Kidney capillary endothelial cell (primary cell): ENCODE measurements around the gene CNTNAP2.

ENCODE experiments used
- DNase-seq: peaks from one replicate; pipeline ENCODE4 v3.0.0-alpha.2; 2018; ENCODE audit warnings: low spot score

The CNTNAP2 gene

DNA sequence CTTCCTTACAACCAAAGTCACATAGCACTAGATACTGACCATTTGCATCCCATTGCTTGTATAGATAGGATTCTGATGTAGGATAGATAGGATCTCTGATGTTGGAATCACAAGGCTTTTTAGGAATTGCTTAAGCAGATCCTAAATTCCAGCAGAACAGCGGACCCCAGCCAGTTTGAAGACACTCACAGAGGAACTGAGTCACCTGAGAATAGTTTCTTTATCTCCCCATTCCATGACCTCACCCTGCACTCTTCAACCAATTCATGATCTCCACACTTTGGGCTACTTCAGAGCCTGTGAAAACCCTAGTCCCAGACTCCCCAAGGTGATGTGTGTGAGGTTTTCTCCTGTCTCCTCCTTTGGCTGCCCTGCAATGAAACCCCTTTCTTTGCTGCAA is 179.4 kb downstream of the CNTNAP2 start:
- DNase-seq, result no peak

DNA sequence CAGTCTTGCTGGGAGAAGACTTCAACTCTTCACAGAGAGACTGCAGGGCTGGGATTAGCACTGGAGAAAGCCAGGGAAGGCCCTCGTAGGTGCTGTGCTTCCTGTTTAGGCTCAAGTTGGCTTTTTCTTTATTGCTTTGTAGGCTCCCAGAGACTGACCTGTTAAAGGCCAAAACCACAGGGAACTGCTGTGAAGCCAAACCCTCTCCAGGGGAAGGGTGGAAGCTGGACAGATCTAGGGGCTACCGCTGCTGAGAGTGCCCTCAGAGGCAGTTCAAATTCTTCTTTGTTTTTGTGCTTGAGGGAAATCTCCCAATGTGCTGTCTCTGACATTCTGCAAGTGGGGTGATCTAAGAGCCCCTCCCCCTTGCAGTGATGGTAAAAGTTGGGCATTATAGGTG is 198.4 kb downstream of the CNTNAP2 start:
- no peak for DNase-seq

DNA sequence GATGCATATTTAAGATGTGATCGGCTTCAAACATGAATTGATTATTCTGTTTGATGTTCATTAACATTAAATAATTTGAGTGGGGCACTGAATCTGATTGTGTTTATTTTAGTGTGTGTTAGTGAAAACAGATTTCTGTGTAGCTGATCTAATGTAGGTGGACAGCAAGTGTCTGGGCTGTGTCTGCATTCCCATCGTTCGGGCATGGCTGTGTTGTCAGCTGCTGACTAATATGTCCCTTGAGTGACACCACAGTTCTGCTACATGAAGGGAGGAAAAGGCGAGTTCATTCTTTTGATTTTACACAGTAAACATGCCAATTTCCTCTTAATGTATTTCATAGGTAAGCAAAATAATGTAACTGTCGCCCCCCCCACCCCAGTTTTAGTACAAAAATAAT is 203.0 kb downstream of the CNTNAP2 start:
- no peak for DNase-seq

DNA sequence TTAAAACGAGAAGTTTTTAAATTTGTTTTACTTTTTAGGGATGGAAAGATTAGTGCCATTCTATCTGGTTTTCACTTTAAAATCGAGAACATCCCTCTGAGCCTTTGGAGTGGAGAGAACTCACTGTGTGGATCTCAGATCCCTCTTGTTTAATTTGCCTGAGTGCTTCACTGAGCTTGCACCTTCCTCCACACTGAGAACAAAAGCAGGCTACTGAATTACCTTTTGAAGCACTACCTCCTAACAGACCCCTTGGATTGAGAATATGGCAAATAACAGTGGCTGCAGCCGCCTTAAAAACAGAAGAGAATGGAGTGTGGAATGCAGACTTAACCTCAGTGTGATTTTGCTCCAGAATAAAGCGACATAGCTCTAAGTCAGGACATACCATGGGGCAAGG is 204.7 kb downstream of the CNTNAP2 start:
- no peak for DNase-seq

DNA sequence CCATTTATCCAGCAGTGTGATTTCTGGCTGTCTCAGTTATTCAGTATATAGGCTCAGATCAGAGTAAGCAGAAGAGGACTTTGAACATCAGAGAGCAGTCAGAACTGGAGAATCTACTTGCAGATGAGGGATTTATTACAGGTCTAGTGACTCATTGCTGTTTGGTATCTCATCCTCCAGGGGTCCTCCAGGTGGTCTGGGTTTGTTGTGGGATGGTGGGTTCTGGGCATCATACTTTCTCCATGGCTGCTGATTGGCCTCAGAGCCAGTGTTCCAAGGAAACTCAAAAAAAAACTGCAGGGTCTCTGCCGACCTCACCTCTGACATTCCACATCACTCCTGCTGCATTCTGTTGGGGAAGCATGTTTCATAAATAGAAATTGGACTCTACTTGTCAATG is 214.8 kb downstream of the CNTNAP2 start:
- DNase-seq, result no peak

DNA sequence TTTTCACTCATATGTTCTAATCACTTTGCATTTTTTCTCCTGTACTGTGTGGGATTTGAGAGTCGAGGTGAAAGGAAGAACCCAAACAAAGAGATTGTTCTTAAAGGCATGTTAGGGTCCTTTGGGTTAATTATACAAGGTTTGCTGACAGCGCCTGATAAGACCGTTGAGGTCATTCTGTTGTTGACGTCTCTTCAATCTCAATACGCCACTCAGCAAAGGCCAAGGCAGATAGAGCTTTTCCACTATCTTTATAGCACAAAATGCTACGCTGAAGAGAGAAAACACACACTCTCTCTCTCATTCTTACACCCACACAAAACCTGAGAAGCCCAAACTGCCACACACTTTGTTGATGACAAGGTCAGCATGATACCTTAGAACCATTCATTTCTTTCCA is 228.7 kb downstream of the CNTNAP2 start:
- DNase-seq, result no peak

DNA sequence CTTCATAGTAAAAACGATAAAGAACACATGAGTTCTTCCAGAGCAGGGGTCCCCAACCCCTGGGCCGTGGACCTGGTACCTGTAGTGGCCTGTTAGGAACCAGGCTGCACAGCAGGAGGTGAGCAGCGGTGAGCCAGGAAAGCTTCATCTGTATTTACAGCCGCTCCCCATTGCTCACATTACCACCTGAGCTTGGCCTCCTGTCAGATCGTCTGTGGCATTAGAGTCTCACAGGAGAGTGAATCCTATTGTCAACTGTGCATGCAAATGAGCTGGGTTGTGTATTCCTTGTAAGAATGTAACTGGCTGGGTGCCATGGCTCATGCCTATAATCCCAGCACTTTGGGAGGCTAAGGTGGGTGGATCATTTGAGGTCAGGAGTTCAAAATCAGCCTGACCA is 229.5 kb downstream of the CNTNAP2 start:
- DNase-seq, result no peak

DNA sequence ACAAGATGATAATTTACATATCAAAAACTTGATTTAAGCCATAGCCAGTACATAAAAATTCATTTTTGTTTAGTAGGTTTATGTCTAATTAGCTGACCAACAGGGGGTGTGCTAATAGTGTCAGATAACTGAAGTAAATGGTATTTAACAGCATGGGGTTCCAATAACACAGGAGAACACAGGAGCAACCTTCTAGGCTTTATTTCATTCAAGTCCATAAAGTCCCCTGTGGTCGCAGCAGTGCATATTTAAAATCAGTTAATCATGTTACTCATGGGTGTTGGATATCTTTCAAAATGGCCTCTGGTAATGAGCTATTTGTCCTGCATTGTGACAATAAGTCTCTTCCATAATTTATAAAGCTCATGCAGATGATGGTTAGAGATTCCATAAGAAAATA is 238.6 kb downstream of the CNTNAP2 start:
- DNase-seq, result no peak

DNA sequence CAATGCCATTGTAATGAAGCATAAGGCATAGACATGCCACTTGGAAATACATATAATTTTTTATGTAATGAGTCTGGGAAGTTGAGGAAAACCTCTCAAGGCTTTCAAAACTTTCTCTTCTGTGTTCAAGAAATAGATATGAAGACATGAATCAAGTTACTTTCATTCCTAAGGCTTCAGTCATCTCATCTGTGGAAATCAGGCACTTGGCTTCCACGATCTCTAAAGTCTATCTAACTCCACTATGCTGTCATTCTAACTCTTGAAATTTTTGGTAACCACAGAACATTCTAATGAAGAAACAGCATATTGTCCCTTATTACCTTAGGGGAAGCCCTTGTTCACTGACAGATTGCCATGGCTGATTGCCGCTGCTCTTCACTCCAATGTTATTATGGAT is 242.6 kb downstream of the CNTNAP2 start:
- no peak for DNase-seq

DNA sequence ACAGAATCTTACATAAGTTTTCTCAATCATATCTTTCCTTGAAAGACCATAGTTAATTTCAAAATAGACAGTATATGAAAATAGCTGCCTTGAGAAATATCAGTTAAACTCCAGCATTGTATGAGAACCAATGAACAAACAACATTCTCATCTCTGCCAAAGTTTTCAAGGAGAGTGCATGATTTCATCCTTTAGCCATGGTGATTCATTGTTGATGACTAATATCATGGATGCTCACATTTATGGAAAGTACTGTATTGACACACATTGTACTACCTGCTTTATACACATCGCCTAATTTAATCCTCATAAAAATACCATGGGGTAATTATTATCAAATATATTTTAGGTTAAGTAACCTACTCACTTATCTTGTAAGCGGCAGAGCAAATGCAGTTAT is 250.3 kb downstream of the CNTNAP2 start:
- no peak for DNase-seq

DNA sequence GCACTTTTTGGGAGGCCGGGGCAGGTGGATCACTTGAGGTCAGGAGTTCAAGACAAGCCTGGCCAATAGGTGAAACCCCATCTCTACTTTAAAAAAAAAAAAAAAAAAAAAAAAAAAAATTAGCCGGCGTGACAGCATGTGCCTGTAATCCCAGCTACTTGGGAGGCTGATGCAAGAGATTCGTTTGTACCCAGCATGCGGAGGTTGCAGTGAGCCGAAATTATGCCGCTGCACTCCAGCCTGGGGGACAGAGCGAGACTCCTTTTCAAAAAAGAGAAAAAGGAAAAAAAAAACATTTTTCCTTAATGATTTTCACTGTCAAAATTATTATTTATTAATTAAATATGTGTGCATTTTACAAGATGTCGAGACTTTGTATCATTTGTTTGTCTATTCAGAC is 253.6 kb downstream of the CNTNAP2 start:
- DNase-seq, result no peak

DNA sequence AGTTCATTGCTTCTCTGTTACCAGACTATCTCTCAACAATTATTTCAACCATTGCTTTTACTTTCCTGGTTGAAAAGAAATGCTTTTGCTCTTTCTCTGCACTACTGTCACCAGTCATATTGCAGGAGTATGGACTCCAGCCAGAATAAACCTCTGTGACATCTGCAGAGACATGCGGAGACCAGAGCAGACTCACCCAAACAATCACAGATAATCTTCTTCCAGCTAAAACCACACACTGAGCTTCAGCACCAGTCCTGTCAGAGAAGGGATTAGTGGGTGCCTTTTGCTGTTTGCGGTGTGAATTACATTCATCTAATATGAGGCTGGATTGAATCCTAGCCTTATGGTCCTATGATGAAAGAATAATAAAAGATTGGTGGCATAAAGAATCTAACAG is 258.6 kb downstream of the CNTNAP2 start:
- DNase-seq, result no peak

DNA sequence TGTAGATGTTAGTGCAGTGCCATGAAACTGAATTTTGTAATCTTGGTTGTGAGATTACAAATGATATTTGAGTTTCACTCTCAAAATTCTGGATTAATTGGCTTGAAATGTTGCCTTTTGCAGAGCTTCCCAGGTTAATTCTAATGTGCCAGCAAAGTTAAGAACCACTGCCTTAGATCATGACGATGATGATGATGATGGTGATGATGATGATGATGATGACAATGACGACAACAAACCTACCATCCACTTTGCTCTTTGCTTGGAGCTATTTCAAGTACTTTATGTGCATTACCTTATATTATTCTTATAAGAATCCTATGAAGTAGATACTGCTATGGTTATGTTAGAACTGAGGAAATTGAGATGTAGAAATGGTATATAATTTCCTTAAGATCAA is 261.6 kb downstream of the CNTNAP2 start:
- DNase-seq, result no peak

DNA sequence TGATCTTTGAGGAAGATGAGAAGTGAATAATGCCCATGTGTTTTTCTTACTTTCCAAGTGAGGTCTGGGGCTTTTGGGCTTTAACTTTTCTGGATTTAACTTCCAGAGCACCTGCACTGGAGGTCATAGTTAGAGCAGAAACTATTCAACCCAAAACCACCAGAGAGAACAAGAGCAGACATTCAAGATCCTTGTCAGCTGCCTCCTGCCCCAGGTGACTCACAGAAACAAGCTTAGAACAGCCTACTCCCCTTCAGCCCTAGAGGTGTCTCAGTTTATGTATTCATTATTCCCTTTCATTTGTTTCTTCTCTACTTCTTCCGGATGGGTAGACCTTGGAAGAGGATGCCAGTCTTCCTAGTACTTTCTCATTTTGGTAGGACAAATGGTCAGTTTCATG is 270.5 kb downstream of the CNTNAP2 start:
- DNase-seq, result no peak

DNA sequence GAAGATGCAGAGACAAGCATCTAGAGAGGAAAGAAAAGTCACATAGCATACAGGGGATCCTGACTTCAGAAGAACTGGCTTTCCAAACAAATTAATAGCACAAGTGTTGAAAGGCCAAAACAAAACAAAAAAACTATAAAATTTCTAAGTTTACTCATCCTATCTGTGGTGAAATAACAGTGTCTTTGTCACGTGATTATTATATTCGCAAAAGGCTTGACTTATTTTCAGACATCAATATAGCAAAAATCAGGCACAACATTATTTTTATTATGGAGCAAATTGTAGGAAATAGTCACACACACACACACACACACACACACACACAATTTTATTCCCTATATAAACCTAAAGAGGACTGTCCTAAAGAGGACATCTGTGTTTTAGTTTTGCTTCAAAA is 272.3 kb downstream of the CNTNAP2 start:
- no peak for DNase-seq

DNA sequence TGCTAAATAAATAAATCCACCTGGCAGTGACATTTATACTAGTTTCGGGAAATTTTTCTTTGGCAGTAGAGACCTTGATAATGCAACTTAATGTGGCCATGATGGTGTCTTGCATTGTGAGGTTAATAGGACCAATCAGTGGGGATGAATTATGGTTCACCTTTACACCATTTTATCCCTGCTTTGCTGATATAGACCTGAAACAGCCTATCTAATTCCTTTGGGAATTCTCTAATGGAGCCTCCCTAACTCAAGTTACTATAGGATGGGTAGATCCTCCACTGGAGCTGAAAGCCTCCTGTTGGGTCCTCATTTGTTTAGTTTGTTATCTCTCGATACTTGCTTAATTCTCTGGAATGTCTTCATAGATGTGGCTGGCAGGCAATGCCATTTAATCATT is 276.7 kb downstream of the CNTNAP2 start:
- no peak for DNase-seq

DNA sequence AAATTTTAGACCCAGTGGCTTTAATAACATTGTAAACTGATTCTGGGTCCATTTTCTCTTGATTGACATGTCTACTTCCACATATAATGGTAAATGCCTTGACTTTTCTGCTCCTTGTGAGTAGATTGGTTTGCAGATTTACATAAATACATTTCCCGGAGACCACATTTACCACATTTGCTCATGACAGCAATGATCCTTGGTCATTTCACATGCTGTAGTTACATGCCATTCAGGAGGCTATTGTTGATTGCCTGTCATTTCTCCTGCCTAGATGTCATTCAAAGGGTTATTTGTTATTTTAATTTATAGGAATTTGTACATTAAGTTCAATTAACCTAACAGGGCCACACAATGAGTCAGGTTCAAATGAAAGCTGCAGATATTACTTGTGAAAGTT is 280.5 kb downstream of the CNTNAP2 start:
- no peak for DNase-seq

DNA sequence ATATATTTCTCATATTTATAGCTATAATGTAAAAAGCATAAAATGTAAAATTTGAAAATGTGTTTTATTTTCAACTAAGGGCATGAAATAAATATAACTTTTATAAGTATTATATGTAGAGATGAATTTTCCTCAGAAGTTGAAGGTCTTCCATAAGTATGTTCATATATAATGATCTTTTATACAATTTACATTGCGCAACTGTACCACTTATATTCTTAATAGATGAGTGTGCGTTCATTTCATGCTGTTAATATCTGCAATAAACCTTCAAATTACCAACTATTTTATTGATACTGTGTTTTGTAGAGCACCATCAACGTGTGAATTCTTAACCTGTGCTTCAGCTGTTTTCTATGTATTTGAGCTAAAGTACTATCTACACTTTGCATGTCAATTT is 285.3 kb downstream of the CNTNAP2 start:
- DNase-seq, result no peak

DNA sequence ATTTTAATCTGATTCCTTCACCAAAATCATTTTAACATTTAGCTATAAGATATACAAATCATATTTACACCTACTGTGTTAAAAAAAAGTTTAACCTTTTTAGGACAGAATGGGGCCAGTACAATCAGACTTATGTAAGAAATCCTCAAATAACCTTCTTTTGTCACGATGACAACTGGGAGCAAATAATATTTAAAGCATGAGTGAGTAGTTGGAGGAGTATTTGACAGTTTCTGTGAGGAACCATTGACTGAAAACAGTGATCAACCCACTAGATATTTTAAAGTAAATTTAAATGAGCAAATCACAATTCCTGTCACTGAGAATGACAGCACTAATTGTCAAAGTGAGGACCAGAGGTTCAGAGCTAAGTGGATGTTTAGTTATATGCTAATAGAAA is 289.1 kb downstream of the CNTNAP2 start:
- no peak for DNase-seq

DNA sequence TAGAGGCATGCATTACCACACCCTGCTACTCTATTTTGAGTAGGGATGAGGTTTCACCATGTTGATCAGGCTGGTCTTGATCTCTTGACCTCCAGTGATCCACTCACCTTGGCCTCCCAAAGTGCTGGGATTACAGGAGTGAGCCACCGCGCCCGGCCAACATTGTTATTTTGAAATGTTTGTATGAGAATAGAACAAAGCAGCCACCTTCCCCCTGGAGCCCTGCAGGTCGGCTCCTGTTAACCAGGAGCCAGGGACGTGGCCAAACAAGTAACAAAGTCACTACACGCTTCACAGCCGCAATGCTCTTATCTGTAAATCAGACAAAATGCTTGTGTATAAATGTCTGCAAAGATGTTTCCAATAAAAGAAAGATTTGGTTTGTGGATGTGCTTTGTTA is 295.4 kb downstream of the CNTNAP2 start:
- DNase-seq, result no peak

DNA sequence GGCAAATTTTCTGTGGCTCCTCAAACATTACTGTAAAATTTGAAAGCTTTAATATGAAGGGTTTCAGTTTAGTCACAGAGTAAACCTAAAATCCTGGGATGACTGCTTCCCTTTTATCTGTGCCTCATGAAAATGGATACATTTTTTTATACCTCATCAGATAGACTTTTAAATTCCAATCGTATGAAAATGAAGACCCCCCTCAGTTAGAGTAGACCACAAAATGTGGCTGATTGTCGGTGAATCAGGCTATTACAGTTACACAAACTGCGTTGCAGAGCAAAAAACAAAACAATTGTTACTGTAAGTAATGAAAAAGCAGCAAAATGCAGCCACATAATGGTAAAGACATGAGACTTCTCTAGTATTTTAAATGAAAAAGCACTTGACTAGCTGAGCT is 296.2 kb downstream of the CNTNAP2 start:
- DNase-seq, result no peak

DNA sequence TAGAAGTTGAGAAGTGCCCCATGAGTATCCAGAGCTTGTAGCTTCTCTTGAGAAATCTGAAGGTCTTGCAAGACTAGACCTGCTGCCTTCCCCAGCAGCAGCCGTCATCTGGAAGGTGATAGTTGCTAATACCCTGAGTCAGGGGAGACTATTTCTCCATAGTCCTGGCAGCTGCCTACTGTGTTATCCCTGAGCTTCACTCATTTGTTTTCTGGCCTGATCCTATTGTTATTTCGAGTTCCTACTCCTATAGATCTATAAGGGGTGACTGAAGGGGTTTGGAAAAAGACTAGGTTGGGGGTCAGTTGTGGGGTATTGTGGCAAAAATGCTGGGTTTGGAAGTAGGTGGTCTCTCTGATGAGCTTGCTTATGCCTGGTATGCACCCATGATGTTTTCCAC is 297.8 kb downstream of the CNTNAP2 start:
- no peak for DNase-seq

DNA sequence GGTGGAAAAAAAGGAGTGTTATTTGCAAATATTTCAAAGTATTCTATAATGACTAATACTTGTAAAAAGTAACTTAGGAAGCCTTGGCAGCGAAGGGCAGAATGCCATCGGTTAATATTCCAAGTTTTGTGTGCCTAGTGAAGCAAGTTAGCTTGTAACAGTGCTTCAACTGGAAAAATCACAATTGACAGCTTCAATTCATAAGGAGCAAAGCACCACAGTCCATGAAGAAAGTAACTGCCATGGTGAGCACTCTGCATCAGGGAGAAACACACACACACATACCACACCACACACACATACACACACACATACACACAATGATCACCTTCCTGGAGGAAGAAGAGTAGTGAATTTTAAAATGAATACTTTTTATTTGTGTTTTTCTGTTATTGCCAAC is 298.3 kb downstream of the CNTNAP2 start:
- DNase-seq, result no peak

DNA sequence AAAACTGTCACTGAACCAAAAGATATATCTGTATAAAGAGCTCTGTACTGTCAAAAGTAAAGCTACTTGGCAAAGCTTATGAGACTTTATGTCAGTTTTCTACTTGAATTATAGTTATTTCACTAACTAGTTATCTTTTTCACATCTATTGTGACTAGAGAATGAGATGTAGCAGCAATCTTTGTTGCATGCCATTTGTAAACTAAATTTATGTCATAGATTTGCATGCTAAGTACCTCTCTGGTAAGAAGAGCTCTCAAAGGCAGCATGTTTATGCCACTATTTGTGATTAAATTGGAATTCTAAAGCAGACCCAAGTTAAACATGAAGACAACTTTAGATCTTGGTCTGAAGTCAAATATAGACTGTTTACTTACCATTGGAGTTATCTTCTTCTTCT is 300.6 kb downstream of the CNTNAP2 start:
- DNase-seq, result no peak

DNA sequence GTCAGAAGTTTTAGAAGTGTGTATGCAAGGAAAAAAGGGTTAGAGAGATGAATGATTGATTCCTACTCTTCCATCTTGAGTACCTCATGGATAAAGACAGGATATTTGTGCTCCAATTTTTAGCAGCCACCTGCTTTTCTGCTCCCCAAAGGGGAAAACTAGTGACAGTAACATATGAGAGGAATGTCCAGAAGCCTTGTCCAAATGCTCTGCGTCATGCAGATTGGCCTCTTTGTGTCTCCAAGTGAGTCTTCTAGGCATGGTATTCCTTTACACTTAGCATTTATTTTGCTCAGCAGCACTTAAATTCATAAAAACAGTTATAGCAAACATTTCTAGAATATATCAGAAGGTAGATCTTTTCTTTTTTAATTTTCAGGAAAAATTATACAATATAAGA is 306.8 kb downstream of the CNTNAP2 start:
- DNase-seq, result no peak

DNA sequence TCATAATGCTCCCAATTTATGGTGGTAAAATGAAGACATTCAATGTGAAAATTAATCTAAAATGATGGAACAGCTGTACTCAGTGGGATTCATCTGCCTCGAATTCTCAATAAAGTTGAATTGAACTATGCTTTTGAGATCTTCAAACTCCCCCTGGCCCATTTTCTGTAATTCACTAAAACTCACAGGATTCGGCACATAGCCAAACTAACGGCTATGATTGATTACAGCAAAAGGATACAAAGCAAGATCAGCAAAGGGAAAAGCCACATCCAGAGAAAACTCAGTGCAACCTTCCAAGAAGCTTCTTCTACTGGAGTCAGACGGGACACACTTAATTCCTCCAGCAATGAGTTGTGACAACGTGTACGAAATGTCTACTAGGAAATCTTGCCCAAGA is 307.5 kb downstream of the CNTNAP2 start:
- DNase-seq, result no peak
